GM23338 (cell line): ENCODE data around the gene PRR29. TPM values are rescaled to one million over a fixed set of nuclear protein-coding genes. Genes with fewer than 3 reads are reported as not detected.

Experiments
- ATAC-seq: fragments of 200-7000 bp; cut with Tn5 transposase; 3 replicates; pipeline ENCODE4 v1.9.1; 2020
- DNase-seq: peaks from one replicate; pipeline ENCODE4 v3.0.0-alpha.2; 2015; ENCODE audit warnings: low spot score
- H2AFZ ChIP-seq: fragments of 200-600 bp; sonication (generic); 2 replicates; pipeline ENCODE4 v1.8.0; 2016; ENCODE audit warnings: antibody characterized with exemption, mild to moderate bottlenecking, moderate library complexity
- H3F3A ChIP-seq: fragments of 200-600 bp; sonication (generic); replicated peaks from 2 replicates; pipeline ENCODE4 v1.8.0; 2017; ENCODE audit warnings: antibody characterized with exemption, mixed run types, low read depth
- H3K27ac ChIP-seq: fragments of 200-600 bp; sonication (generic); 2 replicates; pipeline ENCODE4 v1.6.1; 2016; ENCODE audit warnings: low read depth
- H3K27me3 ChIP-seq: fragments of 200-600 bp; sonication (generic); 2 replicates; pipeline ENCODE4 v1.8.0; 2016; ENCODE audit warnings: mild to moderate bottlenecking, mixed run types, moderate library complexity; ENCODE audit not compliant: insufficient read depth
- H3K36me3 ChIP-seq: fragments of 200-600 bp; sonication (generic); 2 replicates; pipeline ENCODE4 v1.8.0; 2016; ENCODE audit warnings: mild to moderate bottlenecking; ENCODE audit not compliant: insufficient read depth
- H3K4me1 ChIP-seq: fragments of 200-600 bp; sonication (generic); 2 replicates; pipeline ENCODE4 v1.8.0; 2016; ENCODE audit warnings: mild to moderate bottlenecking, moderate library complexity; ENCODE audit not compliant: insufficient read depth
- H3K4me2 ChIP-seq: fragments of 200-600 bp; sonication (generic); 2 replicates; pipeline ENCODE4 v1.7.1; 2017; ENCODE audit warnings: mixed run types
- H3K4me3 ChIP-seq: fragments of 200-600 bp; sonication (generic); 2 replicates; pipeline ENCODE4 v1.6.1; 2016; ENCODE audit warnings: mixed run types
- H3K79me2 ChIP-seq: fragments of 200-600 bp; sonication (generic); replicated peaks from 2 replicates; pipeline ENCODE4 v1.8.0; 2017; ENCODE audit warnings: mild to moderate bottlenecking; ENCODE audit not compliant: insufficient read depth
- H3K9me2 ChIP-seq: fragments of 200-600 bp; sonication (generic); 2 replicates; pipeline ENCODE4 v1.8.0; 2017; ENCODE audit not compliant: insufficient read depth
- H4K20me1 ChIP-seq: fragments of 200-600 bp; sonication (generic); replicated peaks from 2 replicates; pipeline ENCODE4 v1.8.0; 2017; ENCODE audit warnings: mild to moderate bottlenecking; ENCODE audit not compliant: insufficient read depth
- H3K27ac Mint-ChIP-seq: 2 replicates; pipeline ENCODE4 v1.8.0; 2020; ENCODE audit warnings: inconsistent platforms, mild to moderate bottlenecking, moderate library complexity, mixed read lengths
- H3K27me3 Mint-ChIP-seq: 3 replicates; pipeline ENCODE4 v1.8.0; 2022; ENCODE audit warnings: low read depth, mild to moderate bottlenecking, moderate library complexity, mixed read lengths, inconsistent platforms; ENCODE audit not compliant: insufficient read depth, poor library complexity
- H3K36me3 Mint-ChIP-seq: 3 replicates; pipeline ENCODE4 v1.8.0; 2021; ENCODE audit warnings: low read depth, mild to moderate bottlenecking, inconsistent platforms, moderate library complexity, mixed read lengths
- H3K4me1 Mint-ChIP-seq: 3 replicates; pipeline ENCODE4 v1.8.0; 2020; ENCODE audit warnings: mild to moderate bottlenecking, inconsistent platforms, mixed read lengths
- H3K4me3 Mint-ChIP-seq: 3 replicates; pipeline ENCODE4 v1.8.0; 2021; ENCODE audit warnings: moderate library complexity, mild to moderate bottlenecking, inconsistent platforms, mixed read lengths
- H3K9me3 Mint-ChIP-seq: 3 replicates; pipeline ENCODE4 v1.8.0; 2020; ENCODE audit warnings: moderate library complexity, mild to moderate bottlenecking, inconsistent platforms, mixed read lengths
- CREB1 ChIP-seq: fragments of 250-450 bp; sonication (Bioruptor Pico); IDR thresholded peaks from 2 replicates; pipeline ENCODE4 v1.5.0; 2020; ENCODE audit warnings: low read depth, mild to moderate bottlenecking, moderate library complexity
- EZH2 ChIP-seq: fragments of 200-600 bp; sonication (generic); IDR thresholded peaks from one replicate; pipeline ENCODE4 v1.8.0; 2017; ENCODE audit warnings: antibody characterized with exemption, mild to moderate bottlenecking, low read depth; ENCODE audit not compliant: unreplicated experiment
- EZH2phosphoT487 ChIP-seq: fragments of 200-600 bp; sonication (generic); IDR thresholded peaks from one replicate; pipeline ENCODE4 v1.8.1; 2018; ENCODE audit warnings: antibody characterized with exemption; ENCODE audit not compliant: unreplicated experiment
- JUNB ChIP-seq: IDR thresholded peaks from one replicate; pipeline ENCODE4 v1.6.1; 2016; ENCODE audit warnings: antibody characterized with exemption; ENCODE audit not compliant: unreplicated experiment
- NANOG ChIP-seq: IDR thresholded peaks from 2 replicates; pipeline ENCODE4 v1.6.1; 2016; ENCODE audit warnings: antibody characterized with exemption, borderline replicate concordance
- POLR2AphosphoS5 ChIP-seq: IDR thresholded peaks from 2 replicates; pipeline ENCODE4 v1.6.1; 2016; ENCODE audit warnings: antibody characterized with exemption, low read depth
- STAT1 ChIP-seq: IDR thresholded peaks from one replicate; pipeline ENCODE4 v1.6.1; 2016; ENCODE audit warnings: antibody characterized with exemption; ENCODE audit not compliant: unreplicated experiment
- ZNF114 ChIP-seq: fragments of 250-450 bp; sonication (Bioruptor Pico); IDR thresholded peaks from 2 replicates; pipeline ENCODE4 v1.5.0; 2020; ENCODE audit warnings: mild to moderate bottlenecking, moderate library complexity
- ZNF331 ChIP-seq: fragments of 250-450 bp; sonication (Bioruptor Pico); IDR thresholded peaks from 2 replicates; pipeline ENCODE4 v1.5.0; 2020; ENCODE audit warnings: low read depth, mild to moderate bottlenecking, moderate library complexity
- polyA plus RNA-seq: library from polyadenylated mRNA; unstranded; fragments of >200 nt; fragmentation: Nextera tagmentation; extraction: Ambion mirVana; gene quantifications from 2 replicates; pipeline ENCODE4 v1.2.1, GENCODE V29; 2016
- total RNA-seq: library from RNA; depleted of rRNA; stranded (reverse); fragments of >200 nt; shearing (Covaris generic); gene quantifications from 2 replicates; pipeline ENCODE4 v1.2.3, GENCODE V29; 2014
- TF ChIP-seq, protein P1 (sequence below): IDR thresholded peaks from one replicate; pipeline ENCODE4 v1.6.1; 2018; ENCODE audit warnings: antibody characterized with exemption; ENCODE audit not compliant: unreplicated experiment
- TF ChIP-seq, protein P2 (sequence below): fragments of 250-450 bp; sonication (Bioruptor Pico); IDR thresholded peaks from 2 replicates; pipeline ENCODE4 v1.5.0; 2020; ENCODE audit warnings: mild to moderate bottlenecking, moderate library complexity
- TF ChIP-seq, protein P3 (sequence below), 2 experiments: fragments of 200-600 bp in 1 of 2; sonication (generic) in 1 of 2; conservative IDR thresholded peaks; 2 replicates each; pipeline versions ENCODE4 v1.5.1 to v1.6.1; 2016 to 2017; ENCODE audit warnings: antibody characterized with exemption in 2 of 2, low read depth in 2 of 2, mild to moderate bottlenecking in 2 of 2, moderate library complexity in 1 of 2
- TF ChIP-seq, protein P4 (sequence below): IDR thresholded peaks from 2 replicates; pipeline ENCODE4 v1.6.1; 2016; ENCODE audit warnings: antibody characterized with exemption

Gene PRR29
- total and polyA plus RNA-seq, 2 experiments from 2014 or later = 0.24 to 1.3 TPM

DNA sequence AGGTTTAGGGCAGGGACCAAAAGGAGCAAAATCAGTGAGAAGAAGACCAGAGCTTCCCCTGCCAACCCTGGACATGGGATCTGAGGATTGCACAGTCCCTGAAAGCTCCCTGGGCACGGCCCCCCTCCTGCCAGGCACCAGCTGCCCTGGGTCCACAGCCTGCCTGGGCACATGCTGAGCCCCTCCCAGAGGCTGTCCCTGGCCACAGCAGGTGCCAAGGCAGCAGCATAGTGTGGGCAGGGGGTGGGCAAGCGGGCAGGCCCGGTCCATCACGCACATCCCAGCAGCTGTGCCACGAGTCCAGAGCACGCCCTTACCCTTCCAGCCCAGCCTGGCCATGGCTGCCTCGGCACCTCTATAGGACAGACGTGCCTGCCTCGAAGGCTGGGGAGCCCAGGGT, 38.1 kb upstream of the PRR29 start:
- no peak for TF ChIP-seq ZNF331
- no peak for TF ChIP-seq POLR2AphosphoS5
- TF ChIP-seq EZH2phosphoT487 = no peak
- TF ChIP-seq, protein P1, sequence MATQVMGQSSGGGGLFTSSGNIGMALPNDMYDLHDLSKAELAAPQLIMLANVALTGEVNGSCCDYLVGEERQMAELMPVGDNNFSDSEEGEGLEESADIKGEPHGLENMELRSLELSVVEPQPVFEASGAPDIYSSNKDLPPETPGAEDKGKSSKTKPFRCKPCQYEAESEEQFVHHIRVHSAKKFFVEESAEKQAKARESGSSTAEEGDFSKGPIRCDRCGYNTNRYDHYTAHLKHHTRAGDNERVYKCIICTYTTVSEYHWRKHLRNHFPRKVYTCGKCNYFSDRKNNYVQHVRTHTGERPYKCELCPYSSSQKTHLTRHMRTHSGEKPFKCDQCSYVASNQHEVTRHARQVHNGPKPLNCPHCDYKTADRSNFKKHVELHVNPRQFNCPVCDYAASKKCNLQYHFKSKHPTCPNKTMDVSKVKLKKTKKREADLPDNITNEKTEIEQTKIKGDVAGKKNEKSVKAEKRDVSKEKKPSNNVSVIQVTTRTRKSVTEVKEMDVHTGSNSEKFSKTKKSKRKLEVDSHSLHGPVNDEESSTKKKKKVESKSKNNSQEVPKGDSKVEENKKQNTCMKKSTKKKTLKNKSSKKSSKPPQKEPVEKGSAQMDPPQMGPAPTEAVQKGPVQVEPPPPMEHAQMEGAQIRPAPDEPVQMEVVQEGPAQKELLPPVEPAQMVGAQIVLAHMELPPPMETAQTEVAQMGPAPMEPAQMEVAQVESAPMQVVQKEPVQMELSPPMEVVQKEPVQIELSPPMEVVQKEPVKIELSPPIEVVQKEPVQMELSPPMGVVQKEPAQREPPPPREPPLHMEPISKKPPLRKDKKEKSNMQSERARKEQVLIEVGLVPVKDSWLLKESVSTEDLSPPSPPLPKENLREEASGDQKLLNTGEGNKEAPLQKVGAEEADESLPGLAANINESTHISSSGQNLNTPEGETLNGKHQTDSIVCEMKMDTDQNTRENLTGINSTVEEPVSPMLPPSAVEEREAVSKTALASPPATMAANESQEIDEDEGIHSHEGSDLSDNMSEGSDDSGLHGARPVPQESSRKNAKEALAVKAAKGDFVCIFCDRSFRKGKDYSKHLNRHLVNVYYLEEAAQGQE = no peak
- TF ChIP-seq, protein P2, sequence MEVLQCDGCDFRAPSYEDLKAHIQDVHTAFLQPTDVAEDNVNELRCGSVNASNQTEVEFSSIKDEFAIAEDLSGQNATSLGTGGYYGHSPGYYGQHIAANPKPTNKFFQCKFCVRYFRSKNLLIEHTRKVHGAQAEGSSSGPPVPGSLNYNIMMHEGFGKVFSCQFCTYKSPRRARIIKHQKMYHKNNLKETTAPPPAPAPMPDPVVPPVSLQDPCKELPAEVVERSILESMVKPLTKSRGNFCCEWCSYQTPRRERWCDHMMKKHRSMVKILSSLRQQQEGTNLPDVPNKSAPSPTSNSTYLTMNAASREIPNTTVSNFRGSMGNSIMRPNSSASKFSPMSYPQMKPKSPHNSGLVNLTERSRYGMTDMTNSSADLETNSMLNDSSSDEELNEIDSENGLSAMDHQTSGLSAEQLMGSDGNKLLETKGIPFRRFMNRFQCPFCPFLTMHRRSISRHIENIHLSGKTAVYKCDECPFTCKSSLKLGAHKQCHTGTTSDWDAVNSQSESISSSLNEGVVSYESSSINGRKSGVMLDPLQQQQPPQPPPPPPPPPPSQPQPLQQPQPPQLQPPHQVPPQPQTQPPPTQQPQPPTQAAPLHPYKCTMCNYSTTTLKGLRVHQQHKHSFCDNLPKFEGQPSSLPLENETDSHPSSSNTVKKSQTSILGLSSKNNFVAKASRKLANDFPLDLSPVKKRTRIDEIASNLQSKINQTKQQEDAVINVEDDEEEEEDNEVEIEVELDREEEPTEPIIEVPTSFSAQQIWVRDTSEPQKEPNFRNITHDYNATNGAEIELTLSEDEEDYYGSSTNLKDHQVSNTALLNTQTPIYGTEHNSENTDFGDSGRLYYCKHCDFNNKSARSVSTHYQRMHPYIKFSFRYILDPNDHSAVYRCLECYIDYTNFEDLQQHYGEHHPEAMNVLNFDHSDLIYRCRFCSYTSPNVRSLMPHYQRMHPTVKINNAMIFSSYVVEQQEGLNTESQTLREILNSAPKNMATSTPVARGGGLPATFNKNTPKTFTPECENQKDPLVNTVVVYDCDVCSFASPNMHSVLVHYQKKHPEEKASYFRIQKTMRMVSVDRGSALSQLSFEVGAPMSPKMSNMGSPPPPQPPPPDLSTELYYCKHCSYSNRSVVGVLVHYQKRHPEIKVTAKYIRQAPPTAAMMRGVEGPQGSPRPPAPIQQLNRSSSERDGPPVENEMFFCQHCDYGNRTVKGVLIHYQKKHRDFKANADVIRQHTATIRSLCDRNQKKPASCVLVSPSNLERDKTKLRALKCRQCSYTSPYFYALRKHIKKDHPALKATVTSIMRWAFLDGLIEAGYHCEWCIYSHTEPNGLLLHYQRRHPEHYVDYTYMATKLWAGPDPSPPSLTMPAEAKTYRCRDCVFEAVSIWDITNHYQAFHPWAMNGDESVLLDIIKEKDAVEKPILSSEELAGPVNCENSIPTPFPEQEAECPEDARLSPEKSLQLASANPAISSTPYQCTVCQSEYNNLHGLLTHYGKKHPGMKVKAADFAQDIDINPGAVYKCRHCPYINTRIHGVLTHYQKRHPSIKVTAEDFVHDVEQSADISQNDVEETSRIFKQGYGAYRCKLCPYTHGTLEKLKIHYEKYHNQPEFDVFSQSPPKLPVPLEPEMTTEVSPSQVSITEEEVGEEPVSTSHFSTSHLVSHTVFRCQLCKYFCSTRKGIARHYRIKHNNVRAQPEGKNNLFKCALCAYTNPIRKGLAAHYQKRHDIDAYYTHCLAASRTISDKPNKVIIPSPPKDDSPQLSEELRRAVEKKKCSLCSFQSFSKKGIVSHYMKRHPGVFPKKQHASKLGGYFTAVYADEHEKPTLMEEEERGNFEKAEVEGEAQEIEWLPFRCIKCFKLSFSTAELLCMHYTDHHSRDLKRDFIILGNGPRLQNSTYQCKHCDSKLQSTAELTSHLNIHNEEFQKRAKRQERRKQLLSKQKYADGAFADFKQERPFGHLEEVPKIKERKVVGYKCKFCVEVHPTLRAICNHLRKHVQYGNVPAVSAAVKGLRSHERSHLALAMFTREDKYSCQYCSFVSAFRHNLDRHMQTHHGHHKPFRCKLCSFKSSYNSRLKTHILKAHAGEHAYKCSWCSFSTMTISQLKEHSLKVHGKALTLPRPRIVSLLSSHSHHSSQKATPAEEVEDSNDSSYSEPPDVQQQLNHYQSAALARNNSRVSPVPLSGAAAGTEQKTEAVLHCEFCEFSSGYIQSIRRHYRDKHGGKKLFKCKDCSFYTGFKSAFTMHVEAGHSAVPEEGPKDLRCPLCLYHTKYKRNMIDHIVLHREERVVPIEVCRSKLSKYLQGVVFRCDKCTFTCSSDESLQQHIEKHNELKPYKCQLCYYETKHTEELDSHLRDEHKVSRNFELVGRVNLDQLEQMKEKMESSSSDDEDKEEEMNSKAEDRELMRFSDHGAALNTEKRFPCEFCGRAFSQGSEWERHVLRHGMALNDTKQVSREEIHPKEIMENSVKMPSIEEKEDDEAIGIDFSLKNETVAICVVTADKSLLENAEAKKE = no peak
- TF ChIP-seq STAT1 = no peak
- TF ChIP-seq ZNF114 (CRISPR knock-in tag) = no peak
- TF ChIP-seq JUNB = no peak
- TF ChIP-seq, protein P3, sequence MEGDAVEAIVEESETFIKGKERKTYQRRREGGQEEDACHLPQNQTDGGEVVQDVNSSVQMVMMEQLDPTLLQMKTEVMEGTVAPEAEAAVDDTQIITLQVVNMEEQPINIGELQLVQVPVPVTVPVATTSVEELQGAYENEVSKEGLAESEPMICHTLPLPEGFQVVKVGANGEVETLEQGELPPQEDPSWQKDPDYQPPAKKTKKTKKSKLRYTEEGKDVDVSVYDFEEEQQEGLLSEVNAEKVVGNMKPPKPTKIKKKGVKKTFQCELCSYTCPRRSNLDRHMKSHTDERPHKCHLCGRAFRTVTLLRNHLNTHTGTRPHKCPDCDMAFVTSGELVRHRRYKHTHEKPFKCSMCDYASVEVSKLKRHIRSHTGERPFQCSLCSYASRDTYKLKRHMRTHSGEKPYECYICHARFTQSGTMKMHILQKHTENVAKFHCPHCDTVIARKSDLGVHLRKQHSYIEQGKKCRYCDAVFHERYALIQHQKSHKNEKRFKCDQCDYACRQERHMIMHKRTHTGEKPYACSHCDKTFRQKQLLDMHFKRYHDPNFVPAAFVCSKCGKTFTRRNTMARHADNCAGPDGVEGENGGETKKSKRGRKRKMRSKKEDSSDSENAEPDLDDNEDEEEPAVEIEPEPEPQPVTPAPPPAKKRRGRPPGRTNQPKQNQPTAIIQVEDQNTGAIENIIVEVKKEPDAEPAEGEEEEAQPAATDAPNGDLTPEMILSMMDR (conservative IDR thresholded peaks at IDR 0.05; ENCODE audit: low read depth in 2 of 2) = no peak
- TF ChIP-seq, protein P4, sequence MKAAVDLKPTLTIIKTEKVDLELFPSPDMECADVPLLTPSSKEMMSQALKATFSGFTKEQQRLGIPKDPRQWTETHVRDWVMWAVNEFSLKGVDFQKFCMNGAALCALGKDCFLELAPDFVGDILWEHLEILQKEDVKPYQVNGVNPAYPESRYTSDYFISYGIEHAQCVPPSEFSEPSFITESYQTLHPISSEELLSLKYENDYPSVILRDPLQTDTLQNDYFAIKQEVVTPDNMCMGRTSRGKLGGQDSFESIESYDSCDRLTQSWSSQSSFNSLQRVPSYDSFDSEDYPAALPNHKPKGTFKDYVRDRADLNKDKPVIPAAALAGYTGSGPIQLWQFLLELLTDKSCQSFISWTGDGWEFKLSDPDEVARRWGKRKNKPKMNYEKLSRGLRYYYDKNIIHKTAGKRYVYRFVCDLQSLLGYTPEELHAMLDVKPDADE = no peak
- no peak for TF ChIP-seq CREB1
- TF ChIP-seq EZH2 = no peak
- no peak for TF ChIP-seq NANOG
- no peaks in the 10 kb centered on the region for H3K36me3 ChIP-seq
- Mint-ChIP-seq H3K27ac (no peak overlapping the region), H3K27me3 (peaks cover 5% of the 10 kb centered on the region), H3K4me3 (peak overlapping the region; percentile 80), H3K36me3 (peaks cover 13% of the 10 kb centered on the region; the same call in 2 of the 3 replicates), H3K9me3 (no peaks in the 10 kb centered on the region; the same call in 2 of the 3 replicates), H3K4me1 (peaks cover 20% of the 10 kb centered on the region)
- H3K4me2 ChIP-seq = peak overlapping the region; percentile 89
- H3K4me1 ChIP-seq = peaks cover 14% of the 10 kb centered on the region; the same call in 1 of the 2 replicates
- H2AFZ ChIP-seq = no peak overlapping the region
- no peak for DNase-seq
- H3K27me3 ChIP-seq = no peaks in the 10 kb centered on the region
- peak overlapping the region; percentile 75 for H3K4me3 ChIP-seq
- ATAC-seq = no peak
- no peak overlapping the region for H3K27ac ChIP-seq
- no peaks in the 10 kb centered on the region for H4K20me1 ChIP-seq
- no peaks in the 10 kb centered on the region for H3K9me2 ChIP-seq
- H3F3A ChIP-seq = 0 out of 2 replicates have a peak, but pooled peaks cover 2% of the 10 kb centered on the region
- H3K79me2 ChIP-seq = no peaks in the 10 kb centered on the region
